GM21526 (cell line): ENCODE measurements around the gene INPP4B.

ENCODE experiments used
- ATAC-seq: cut with Tn5 transposase; IDR thresholded peaks from one replicate; pipeline ENCODE4 v1.9.1; 2021; ENCODE audit warnings: moderate library complexity; ENCODE audit not compliant: unreplicated experiment, low FRiP score

Gene INPP4B

DNA sequence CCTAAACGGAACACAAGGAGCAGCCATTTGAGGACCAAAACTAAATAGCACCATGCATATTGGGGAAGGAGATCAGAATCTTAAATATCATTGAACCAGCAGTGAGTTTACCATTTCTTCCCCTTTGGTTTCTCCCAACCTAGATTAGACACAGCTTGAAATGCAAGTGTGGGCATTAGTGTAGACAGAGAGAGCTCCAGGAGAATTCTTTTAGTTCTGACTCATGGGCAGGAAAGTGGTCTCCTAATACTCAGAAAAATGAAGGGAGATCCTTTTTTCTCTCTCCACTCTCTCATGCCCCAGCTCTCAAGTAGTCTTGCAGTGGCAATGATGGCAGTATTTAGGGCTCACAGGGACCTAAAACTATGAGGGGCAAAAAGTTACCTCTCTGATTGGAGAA lies 567.9 kb downstream of the INPP4B start:
- no peak for ATAC-seq

DNA sequence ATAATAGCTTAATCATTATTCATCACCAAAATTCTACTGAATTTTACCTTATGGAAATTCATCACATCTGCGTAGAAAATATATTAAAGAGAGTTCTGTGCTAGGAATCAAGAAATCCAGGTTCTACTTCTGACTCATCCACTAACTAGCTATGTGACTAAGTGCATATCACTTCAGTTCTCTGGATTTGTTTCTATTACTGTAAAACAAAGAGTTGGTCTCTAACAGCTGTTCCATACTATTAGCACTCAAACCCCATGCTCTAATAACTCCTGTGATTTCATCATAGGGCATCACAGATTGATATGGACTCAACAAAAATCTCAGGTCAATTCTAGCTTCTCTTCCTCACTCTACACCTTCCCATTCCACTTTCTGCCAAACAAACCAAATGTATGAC lies 572.0 kb downstream of the INPP4B start:
- no peak for ATAC-seq

DNA sequence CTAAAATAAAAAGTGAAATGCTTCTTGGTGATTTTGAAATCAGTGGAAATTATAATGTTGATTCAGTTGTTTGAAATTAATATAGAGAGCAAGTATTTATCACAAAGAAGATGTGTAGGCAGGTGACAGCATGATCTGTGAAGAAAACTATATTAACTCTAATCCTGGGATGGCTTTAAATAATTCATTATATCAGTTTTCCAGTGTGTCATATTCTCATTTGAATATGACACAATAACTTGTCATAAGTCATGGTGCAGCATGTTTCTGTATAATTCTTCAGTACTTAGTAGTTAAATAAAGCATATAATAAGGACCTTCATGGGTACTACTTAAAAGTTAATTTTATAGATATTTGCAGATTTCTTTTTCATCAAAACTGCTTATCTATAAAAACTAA lies 573.6 kb downstream of the INPP4B start:
- no peak for ATAC-seq

DNA sequence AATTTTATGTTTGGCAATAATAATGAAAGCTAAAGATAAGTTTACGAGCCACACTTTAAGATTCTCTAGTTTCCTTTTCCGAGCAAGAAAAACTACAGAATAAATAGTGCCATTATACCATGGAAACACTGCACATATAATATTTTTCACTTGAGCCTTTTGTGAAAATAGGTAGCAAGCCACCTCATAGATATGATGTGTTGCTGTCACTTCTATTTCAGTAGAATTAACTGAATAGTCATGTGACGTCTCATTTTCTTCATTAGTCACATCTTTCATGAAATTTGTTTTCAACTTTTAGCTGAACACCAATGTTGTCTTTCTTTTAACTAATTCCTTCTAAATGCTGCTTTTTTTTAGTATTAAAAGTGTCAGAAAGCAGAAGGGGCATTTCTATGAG lies 574.3 kb downstream of the INPP4B start:
- ATAC-seq = no peak

DNA sequence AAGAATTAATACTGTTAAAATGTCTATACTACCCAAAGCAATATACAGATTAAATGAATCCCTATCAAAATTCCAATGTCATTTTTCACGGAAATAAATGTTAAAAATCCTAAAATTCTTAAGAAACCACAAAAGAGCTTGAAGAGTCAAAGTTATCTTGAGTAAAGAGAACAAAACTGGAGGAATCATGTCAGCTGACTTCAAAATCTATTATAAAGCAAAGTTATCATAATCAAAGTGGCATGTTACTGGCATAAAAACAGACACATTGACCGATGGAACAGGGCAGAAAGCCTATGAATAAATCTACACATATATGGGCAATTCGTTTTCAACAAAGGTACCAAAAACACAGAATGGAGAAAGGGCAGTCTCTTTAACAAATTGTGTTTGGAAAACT lies 579.0 kb downstream of the INPP4B start:
- ATAC-seq = no peak

DNA sequence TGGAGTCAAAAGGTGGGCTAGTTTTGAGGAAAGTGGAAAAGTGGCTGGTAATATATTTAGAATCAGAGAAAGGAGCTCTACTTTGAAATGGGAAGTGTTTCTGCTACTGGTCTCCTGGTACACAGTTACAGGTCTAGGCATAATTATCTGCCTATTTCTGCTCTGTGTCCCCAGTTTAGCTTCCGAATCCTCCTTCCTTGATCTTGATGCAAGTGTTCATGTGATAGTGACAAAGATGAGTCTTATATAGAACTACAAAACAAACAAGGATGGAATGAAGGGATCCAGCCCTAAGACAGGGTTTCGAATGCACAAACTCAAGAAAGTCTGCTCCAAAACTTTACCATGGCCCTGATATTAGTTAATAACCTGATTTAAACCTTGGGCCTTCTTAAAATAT lies 580.2 kb downstream of the INPP4B start:
- ATAC-seq = no peak

DNA sequence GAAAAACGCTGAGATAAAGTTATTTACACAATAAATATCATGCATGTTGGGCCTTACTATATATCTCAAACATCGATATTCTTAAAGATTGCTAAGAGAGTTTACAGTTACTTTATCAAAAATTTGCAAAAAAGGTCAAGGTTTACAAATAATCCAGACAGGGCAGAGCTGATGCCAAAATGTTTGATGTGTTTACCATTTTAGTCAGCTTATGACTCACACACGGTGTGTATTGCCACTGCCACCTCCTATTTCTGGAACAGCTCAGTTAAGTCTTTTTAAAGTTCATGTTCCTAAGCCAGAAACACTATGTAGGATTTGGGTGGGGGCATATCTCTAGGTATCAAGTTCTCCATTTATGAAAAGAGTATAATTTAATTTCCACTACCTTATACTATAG lies 580.6 kb downstream of the INPP4B start:
- no peak for ATAC-seq

DNA sequence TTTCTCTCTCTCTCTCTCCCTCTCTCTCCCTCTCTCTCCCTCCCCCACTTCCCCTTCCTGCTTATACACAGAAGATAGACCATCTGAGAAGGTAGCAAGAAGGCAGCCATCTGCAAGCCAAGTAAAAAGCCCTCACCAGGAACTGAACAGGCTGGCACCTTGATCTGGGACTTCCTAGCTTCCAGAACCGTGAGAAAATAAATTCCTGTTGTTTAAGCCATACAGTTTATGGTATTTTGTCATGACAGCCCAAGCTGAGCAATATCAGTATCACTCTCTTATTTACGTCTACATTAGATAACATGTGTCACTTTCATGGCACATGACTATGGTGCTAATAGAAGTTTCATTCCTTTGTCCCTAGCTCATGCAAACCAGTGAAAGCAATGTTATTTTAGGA lies 581.1 kb downstream of the INPP4B start:
- no peak for ATAC-seq

DNA sequence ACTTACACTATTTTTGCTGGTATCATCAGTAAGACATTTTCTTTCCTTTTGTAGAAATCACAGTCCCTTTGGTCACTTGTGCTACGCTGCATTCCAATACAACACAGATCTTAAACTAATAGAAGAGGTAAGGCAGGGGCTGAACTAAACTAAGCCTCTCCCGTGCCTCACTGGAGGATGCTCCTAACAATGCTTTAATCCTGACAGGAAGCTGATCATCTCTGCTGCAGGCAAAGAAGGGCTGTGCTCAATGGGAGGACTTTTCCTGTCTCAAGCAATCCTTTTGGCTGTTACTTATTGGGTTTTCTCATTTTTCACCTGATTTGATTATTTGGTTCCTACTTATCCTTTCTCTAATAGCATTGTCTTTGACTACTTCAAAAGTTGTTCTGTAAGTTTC lies 583.1 kb downstream of the INPP4B start:
- no peak for ATAC-seq

DNA sequence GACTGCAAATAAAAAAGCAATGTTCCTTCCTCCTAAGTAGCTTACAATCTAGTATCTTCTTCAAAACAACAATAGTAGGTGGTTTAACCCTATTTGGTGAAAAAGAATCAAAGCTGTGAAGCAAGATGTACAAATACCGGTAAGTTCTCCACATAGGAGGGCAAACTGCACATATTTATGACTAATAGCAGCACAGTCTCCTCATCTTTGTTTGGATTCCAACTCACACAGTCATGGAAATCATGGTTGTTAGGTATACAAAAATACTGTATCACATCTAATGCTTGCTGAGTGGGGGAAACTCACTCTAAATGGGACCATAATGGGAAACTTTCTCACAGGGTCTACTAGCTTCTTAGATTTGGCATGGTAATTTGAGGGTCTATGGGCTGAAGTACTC lies 597.2 kb downstream of the INPP4B start:
- ATAC-seq = no peak

DNA sequence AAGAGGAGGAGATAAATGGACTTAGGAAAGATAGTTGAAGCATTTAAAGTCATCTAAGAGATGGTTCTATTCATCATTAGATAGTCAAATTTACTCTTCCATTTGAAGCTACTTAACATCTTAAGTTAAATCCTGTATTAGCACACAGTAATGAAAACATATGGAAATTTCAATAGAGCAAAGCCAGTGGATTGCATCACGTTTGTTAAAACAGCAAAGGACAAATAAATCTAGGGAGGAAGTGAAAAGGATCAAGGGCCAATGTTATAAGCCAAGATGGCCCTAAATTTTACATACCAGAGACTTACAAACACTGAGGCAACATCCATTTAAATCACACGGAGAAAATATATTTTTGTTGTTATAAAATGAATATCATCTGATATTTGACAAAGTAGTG lies 602.8 kb downstream of the INPP4B start:
- no peak for ATAC-seq

DNA sequence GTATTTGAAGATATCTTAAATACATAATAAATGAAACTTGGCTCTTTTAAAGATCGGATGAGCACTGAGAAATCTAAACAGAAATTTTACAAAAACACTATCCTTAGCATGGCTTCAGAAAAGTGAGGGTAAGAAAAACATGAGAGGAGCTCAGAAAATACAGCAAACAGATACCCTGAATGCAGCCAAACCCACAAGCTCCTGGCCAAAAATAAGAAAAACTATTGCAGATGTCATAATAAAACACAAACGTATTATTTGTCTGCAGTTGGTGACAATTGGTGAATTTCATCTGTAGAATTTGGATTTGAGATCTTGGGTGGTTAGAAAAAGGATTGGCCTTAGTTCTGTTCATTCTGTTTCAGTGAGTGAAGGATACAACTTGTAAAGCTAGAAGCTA lies 603.9 kb downstream of the INPP4B start:
- ATAC-seq = no peak

DNA sequence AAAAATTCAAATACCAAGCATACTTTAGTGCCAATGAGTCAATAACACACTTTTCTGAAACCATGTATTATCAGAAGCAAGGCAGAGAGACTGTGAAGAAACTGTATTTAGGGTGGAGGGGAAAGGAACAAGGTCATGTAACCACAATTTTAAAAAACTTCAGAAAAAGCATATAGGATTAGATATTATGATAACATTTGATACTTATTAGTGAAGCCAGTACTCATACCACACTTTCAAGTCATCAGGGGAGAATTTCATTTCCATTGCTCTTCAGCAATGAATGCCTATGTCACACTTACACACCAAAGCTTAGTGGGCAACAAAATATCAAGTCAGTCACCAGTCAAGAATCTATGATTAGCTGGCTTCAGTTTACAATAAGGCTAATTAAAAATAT lies 607.5 kb downstream of the INPP4B start:
- no peak for ATAC-seq

DNA sequence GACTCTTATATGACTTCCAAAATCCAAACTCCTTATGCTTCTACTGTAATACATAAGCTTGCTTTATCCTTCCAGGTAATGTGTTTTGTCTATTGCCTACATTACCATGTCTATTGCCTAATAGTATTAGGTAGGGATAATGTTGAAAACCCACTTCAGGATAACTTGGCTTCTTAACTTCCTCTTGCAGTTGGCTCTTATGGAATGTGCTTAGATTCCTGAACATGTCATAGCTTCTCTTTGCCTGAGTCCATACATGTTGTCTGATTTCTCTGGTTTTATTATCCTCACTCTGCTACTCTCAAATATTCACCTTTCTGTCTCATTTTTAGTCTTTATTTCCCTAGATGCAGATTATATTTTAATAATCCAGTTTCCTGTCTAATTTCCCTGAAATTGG lies 609.8 kb downstream of the INPP4B start:
- no peak for ATAC-seq

DNA sequence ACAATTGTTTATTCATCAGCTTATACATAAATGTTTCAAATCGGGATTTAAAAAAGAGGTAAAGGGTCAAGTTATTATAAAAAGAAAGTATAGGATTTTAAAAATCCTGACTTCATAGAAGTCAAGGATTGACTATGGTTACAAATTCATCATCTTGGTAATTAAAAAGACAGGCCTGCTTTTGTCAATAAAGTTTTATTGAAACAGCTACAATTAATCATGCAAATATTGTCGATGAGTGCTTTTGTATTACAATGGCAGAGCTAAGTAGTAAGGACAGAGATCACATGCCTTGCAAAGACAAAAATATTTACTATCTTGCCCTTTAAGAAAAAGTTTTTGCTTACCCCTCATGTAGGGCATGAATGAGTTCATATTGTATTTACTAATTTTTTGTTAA lies 614.3 kb downstream of the INPP4B start:
- ATAC-seq = no peak

DNA sequence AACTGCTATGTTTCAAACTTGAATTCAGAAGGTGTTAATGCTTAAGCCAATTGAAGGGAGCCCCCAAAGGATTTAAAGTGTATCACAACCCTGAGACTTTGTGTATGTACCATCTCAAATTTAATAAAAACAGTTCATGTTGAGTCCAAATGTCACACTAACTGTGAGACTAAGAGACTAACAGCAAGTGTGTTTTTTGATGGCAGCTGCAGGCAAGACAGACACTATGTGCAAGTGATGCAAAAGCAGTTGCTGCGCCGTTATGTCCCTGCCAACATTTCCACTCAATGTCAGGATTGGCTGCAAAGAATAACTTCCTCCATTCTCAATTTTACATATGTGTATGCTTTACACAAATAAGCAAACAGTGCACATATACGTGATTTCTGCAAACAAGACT lies 615.1 kb downstream of the INPP4B start:
- no peak for ATAC-seq

DNA sequence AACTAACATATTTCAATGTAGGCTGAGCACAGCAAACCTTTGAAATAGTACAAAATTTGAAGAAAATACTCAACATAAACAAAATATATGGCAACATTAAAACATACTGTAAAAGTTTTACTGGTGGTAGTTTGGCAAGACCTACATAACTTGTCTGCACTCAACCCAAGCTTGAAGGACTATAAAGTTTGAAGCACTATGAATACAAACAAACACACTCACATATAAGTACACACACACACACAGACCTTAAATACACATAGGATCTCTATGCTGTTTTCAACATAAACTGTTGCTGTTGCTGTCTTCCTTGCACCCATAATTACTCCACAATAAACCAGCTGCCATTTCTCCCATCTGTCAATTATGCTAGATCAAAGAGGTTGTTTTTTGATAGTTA lies 620.1 kb downstream of the INPP4B start:
- no peak for ATAC-seq

DNA sequence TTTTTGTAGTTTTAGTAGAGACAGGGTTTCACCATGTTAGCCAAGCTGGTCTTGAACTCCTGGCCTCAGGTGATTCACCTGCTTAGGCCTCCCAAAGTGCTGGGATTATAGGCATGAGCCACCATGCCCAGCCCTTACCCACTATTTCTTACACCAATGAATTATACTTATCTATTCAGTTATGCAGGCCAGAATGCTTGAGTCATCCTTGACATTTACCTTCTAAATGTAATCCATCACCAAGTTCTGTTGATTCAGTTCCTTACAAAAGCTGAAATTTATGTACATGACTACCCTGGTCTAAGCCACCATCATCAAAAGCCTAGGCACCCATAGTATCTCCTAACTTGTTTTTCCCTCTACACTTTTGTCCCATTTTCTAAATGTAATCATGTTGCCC lies 624.0 kb downstream of the INPP4B start:
- ATAC-seq = no peak

DNA sequence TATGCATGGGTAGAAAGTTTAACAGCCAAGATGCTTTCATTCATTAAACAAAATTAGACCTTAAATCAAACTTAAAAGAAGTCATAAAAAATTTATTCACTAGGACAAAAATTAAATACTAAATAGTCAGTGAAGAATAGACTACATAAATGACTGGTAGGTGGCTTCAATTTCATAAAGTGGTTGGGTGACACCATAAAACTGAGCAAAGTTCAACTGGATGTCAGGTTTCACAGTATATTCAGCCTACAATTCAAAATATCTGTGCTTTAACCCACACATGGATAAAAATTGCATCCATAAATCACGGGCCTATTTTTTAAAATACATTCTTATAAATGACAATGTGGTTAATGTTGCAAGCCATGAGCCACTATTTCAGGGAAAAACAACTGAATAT lies 627.4 kb downstream of the INPP4B start:
- ATAC-seq = no peak

DNA sequence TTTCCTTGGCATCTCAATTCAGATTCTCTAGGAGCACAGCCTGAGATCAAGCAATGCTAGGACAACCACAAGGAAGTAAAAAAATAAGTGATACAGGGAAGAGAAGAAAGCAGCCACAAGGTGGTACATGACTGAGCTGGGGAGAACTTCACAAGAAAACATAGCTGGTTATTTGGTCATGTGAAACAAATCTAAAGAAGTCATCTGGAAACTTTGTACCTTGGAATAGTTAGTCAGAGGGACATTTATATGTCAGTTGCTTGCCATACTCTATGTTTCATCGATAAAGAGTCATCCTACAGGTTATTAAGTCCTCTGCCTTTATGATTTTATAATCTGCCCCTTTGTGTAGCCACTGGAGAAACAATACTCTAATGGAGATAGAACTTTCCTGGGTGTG lies 634.7 kb downstream of the INPP4B start:
- no peak for ATAC-seq

DNA sequence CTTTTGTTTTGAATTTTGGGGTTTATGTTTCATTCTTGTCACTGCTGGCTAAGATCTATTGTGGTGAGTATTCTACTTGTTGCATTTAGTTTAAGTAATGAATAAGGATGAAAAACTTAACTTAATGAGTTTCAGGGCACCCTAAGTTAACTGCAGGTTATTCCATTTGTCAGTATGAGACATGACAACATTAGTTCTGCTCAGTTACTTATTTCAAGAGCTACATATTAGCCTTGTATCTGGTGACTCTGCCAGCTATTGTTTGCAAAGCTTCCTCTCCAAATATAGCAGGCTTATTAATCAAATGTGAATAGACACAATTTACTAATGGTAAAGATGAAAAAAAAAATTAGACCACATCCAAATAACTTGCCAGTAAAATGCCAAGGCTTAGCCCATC lies 642.6 kb downstream of the INPP4B start:
- ATAC-seq = no peak

DNA sequence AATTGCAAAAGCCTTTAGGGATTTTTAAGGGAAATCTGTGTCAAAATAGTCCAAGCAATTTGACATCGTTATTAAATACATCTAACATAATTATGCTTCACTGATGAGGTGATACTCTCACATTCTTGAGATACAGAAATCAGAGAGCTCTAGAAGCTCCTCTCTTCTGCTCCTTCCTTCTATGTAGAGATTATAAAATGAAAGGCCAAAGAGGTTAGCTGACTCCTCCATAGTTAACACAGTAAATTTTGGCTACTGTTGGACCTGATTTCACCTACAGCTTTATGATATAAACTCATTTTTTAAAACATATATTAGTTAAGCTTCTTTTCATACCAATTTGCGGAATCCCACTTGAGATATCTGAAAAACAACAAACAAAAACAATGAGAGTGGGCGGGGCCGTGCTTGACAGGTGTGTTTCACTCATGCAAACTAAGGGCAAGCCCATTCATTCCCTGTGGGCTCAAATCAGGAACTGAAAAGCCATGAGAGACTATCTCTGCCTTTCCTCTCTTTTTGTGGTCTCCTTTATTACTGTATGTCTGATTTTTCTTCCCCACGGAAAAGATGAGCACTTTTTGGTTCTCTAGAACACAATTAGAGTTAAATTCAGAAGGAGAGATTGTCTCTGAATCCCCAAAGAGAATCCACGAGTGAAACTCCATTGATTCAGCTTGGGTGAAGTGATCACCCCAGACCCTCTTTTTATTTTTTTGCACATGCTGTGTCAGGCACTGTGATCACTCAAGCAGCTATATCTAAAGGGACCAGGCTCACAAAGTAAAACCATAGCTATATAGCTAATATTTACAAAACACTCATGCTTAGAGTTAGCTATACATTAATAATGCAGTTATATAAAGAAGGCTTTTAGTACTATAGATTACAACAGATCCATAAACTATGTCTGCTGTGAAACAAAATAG lies 643.4 kb downstream of the INPP4B start:
- ATAC-seq = peak; percentile 93

DNA sequence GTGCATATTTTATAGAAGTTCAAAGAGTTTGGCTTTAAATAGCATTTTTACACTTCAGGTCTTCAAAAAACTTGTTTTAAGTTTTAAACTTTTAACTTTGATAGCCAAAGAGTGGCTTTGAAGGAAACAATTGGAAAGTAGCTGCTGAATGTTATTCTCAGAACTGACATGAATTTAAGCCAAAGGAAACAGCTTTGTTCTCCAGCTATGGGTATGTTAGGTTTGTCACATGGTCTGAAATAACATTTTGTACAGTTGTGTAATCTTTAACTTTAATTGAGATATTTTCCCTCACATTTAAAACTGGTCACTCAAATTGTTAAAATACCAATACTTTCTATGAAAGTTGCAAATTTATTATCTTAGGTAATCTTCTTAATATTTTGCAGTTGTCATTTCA lies 645.1 kb downstream of the INPP4B start:
- ATAC-seq = no peak
